H1 (cell line): ENCODE results near the gene AVL9. TPM values are rescaled to one million over a fixed set of nuclear protein-coding genes. Genes with fewer than 3 reads are reported as not detected.

Experiments used
- CTCF ChIA-PET: fragments of 300-600 bp; sonication (Branson Sonifier 250); formaldehyde crosslinking; loops from one replicate; lab custom pipeline; 2021; ENCODE audit not compliant: partially characterized antibody; lab: Charles Lee
- POLR2A ChIA-PET: fragments of 300-600 bp; sonication (Branson Sonifier 250); formaldehyde crosslinking; loops from one replicate; lab custom pipeline; 2021; ENCODE audit warnings: inconsistent platforms; ENCODE audit not compliant: partially characterized antibody; lab: Charles Lee
- DNase-seq, 2 experiments: peaks; one replicate each; pipeline versions ENCODE4 v3.0.0 to v3.0.0-alpha.2; 2010 to 2022; ENCODE audit warnings: low spot score in 2 of 2, low read depth in 1 of 2, mixed read lengths in 1 of 2
- FAIRE-seq: peaks from 2 replicates; lab custom pipeline; 2011; peaks lifted over from hg19 to GRCh38; lab: Jason Lieb, UNC
- H2AFZ ChIP-seq: 2 replicates; pipeline ENCODE4 v1.8.1; 2012; ENCODE audit warnings: low read length, inconsistent platforms
- H2AK5ac ChIP-seq: 2 replicates; pipeline ENCODE4 v1.6.1; 2013; ENCODE audit warnings: low read depth, low read length
- H2BK120ac ChIP-seq: replicated peaks from 2 replicates; pipeline ENCODE3; 2013; ENCODE audit warnings: low read depth, low read length, inconsistent platforms
- H2BK12ac ChIP-seq: 2 replicates; pipeline ENCODE4 v1.6.1; 2013; ENCODE audit warnings: low read depth, low read length
- H2BK15ac ChIP-seq: 2 replicates; pipeline ENCODE4 v1.6.1; 2013; ENCODE audit warnings: low read length
- H2BK20ac ChIP-seq: 2 replicates; pipeline ENCODE4 v1.6.1; 2013; ENCODE audit warnings: low read length
- H2BK5ac ChIP-seq: 2 replicates; pipeline ENCODE4 v1.6.1; 2013; ENCODE audit warnings: low read depth, low read length
- H3K14ac ChIP-seq: 2 replicates; pipeline ENCODE4 v1.6.1; 2013; ENCODE audit warnings: inconsistent platforms; ENCODE audit not compliant: insufficient read length
- H3K18ac ChIP-seq: 2 replicates; pipeline ENCODE4 v1.6.1; 2013; ENCODE audit warnings: low read length; ENCODE audit errors: extremely low read depth
- H3K23ac ChIP-seq: 2 replicates; pipeline ENCODE4 v1.6.1; 2013; ENCODE audit warnings: inconsistent platforms; ENCODE audit not compliant: insufficient read length
- H3K23me2 ChIP-seq: 2 replicates; pipeline ENCODE4 v1.6.1; 2013; ENCODE audit warnings: low read depth, low read length
- H3K27ac ChIP-seq: 2 replicates; pipeline ENCODE4 v1.6.1; 2011; ENCODE audit warnings: low read depth, low read length, inconsistent platforms
- H3K27me3 ChIP-seq, 4 experiments: replicated peaks in 1 of 4; 1 replicate in 1 of 4; 2 replicates in 3 of 4; pipeline versions ENCODE4 v1.6.1 to v1.8.1; 2011 to 2013; ENCODE audit warnings: low read length in 3 of 4, mild to moderate bottlenecking in 3 of 4, inconsistent platforms in 2 of 4, mixed read lengths in 2 of 4, moderate library complexity in 1 of 4; ENCODE audit not compliant: control insufficient read depth in 3 of 4, insufficient read depth in 3 of 4; ENCODE audit errors: extremely low read depth in 1 of 4
- H3K36me3 ChIP-seq, 4 experiments: 2 replicates each; pipeline versions ENCODE4 v1.6.1 to v1.8.1; 2011 to 2013; ENCODE audit warnings: mild to moderate bottlenecking in 4 of 4, low read length in 3 of 4, moderate library complexity in 2 of 4, control low read depth in 1 of 4, inconsistent platforms in 1 of 4; ENCODE audit not compliant: insufficient read depth in 4 of 4, control insufficient read depth in 2 of 4
- H3K4ac ChIP-seq: replicated peaks from 2 replicates; pipeline ENCODE3; 2013; ENCODE audit warnings: low read length, low read depth, mixed read lengths, inconsistent platforms; ENCODE audit not compliant: insufficient read length
- H3K4me1 ChIP-seq, 4 experiments: replicated peaks in 1 of 4; 1 replicate in 1 of 4; 2 replicates in 3 of 4; pipeline versions ENCODE4 v1.6.1 to v1.8.1; 2011 to 2013; ENCODE audit warnings: low read length in 3 of 4, inconsistent platforms in 2 of 4, mixed read lengths in 1 of 4; ENCODE audit not compliant: insufficient read depth in 4 of 4, control insufficient read depth in 3 of 4
- H3K4me2 ChIP-seq, 2 experiments: 2 replicates each; pipeline versions ENCODE4 v1.6.1 to v1.8.1; 2011 to 2013; ENCODE audit warnings: low read depth in 2 of 2, low read length in 2 of 2, control low read depth in 1 of 2, inconsistent platforms in 1 of 2, mild to moderate bottlenecking in 1 of 2; ENCODE audit not compliant: insufficient read depth in 1 of 2
- H3K4me3 ChIP-seq, 4 experiments: fragments of 200-600, 300-600 bp in 1 of 4; sonication (generic), shearing (Covaris generic), sonication (Bioruptor Twin) in 1 of 4; 2 replicates each; pipeline versions ENCODE4 v1.5.1 to v1.8.1; 2011 to 2016; ENCODE audit warnings: low read length in 4 of 4, low read depth in 3 of 4, control low read depth in 2 of 4, inconsistent platforms in 2 of 4, mild to moderate bottlenecking in 2 of 4, mixed read lengths in 1 of 4, moderate library complexity in 1 of 4; ENCODE audit not compliant: insufficient read depth in 2 of 4; ENCODE audit errors: extremely low read depth in 1 of 4
- H3K56ac ChIP-seq: replicated peaks from 2 replicates; pipeline ENCODE3; 2013; ENCODE audit warnings: low read depth, mild to moderate bottlenecking, mixed read lengths, low read length, inconsistent platforms; ENCODE audit not compliant: insufficient read length
- H3K79me1 ChIP-seq: 2 replicates; pipeline ENCODE4 v1.6.1; 2013; ENCODE audit warnings: low read depth, low read length, control low read depth
- H3K79me2 ChIP-seq, 2 experiments: 2 replicates each; pipeline versions ENCODE4 v1.6.1 to v1.8.1; 2012 to 2013; ENCODE audit warnings: low read length in 2 of 2, mild to moderate bottlenecking in 2 of 2, inconsistent platforms in 1 of 2; ENCODE audit not compliant: insufficient read depth in 2 of 2, control insufficient read depth in 1 of 2
- H3K9ac ChIP-seq, 4 experiments: replicated peaks in 1 of 4; 1 replicate in 1 of 4; 2 replicates in 3 of 4; pipeline versions ENCODE4 v1.6.1 to v1.8.1; 2011 to 2013; ENCODE audit warnings: low read depth in 3 of 4, low read length in 3 of 4, control low read depth in 2 of 4, mild to moderate bottlenecking in 2 of 4, moderate library complexity in 2 of 4, inconsistent platforms in 1 of 4; ENCODE audit errors: extremely low read depth in 1 of 4
- H3K9me3 ChIP-seq, 2 experiments: 2 replicates each; pipeline versions ENCODE4 v1.6.1 to v1.8.1; 2012 to 2013; ENCODE audit warnings: mild to moderate bottlenecking in 2 of 2, moderate library complexity in 2 of 2, control low read depth in 1 of 2, inconsistent platforms in 1 of 2, low read depth in 1 of 2, low read length in 1 of 2, mixed read lengths in 1 of 2; ENCODE audit not compliant: insufficient read depth in 2 of 2
- H4K20me1 ChIP-seq, 2 experiments: replicated peaks in 1 of 2; 2 replicates each; pipeline versions ENCODE3 to v1.8.1; 2011 to 2013; ENCODE audit warnings: inconsistent platforms in 2 of 2, low read length in 2 of 2, mild to moderate bottlenecking in 1 of 2; ENCODE audit not compliant: insufficient read depth in 2 of 2, control insufficient read depth in 1 of 2
- H4K5ac ChIP-seq: 2 replicates; pipeline ENCODE4 v1.6.1; 2013; ENCODE audit warnings: low read length, low read depth, mixed read lengths, inconsistent platforms; ENCODE audit not compliant: insufficient read length
- H4K8ac ChIP-seq: 2 replicates; pipeline ENCODE4 v1.8.0; 2013; ENCODE audit warnings: mild to moderate bottlenecking, moderate library complexity, low read length, inconsistent platforms; ENCODE audit not compliant: insufficient read depth; ENCODE audit errors: extremely low read depth
- H4K91ac ChIP-seq: replicated peaks from 2 replicates; pipeline ENCODE3; 2013; ENCODE audit warnings: low read length, mixed read lengths, inconsistent platforms; ENCODE audit not compliant: insufficient read length
- BRCA1 ChIP-seq: IDR thresholded peaks from 2 replicates; pipeline ENCODE4 v1.6.1; 2012; ENCODE audit warnings: low read depth, low read length, improper control_type of control experiment
- EZH2 ChIP-seq: fragments of 200-600 bp; sonication (generic); IDR thresholded peaks from 2 replicates; pipeline ENCODE4 v1.7.1; 2012; ENCODE audit warnings: low read depth, mild to moderate bottlenecking, moderate library complexity, low read length, inconsistent platforms; ENCODE audit not compliant: severe bottlenecking
- RFX5 ChIP-seq: IDR thresholded peaks from 2 replicates; pipeline ENCODE4 v1.6.1; 2011; ENCODE audit warnings: low read depth, low read length, improper control_type of control experiment, borderline replicate concordance
- SP1 ChIP-seq: IDR thresholded peaks from 2 replicates; pipeline ENCODE4 v1.6.1; 2011; ENCODE audit warnings: low read depth, low read length
- TAF7 ChIP-seq: optimal IDR thresholded peaks from 2 replicates; pipeline ENCODE3; 2011; ENCODE audit warnings: low read depth, mild to moderate bottlenecking, inconsistent platforms, low read length, moderate library complexity, borderline replicate concordance
- USF2 ChIP-seq: IDR thresholded peaks from 2 replicates; pipeline ENCODE4 v1.6.1; 2011; ENCODE audit warnings: low read length, improper control_type of control experiment
- YY1 ChIP-seq: IDR thresholded peaks from 2 replicates; pipeline ENCODE4 v1.6.1; 2011; ENCODE audit warnings: low read depth, mild to moderate bottlenecking, low read length
- WGBS, 2 experiments: shearing (Covaris generic) in 1 of 2; methylation state at CpG; one replicate each; pipeline versions ENCODE4 v1.1.6 to v1.1.7; 2013 to 2015; ENCODE audit warnings: low lambda C conversion rate in 2 of 2, mixed read lengths in 2 of 2, inconsistent platforms in 1 of 2, low coverage in 1 of 2, missing lambda C conversion rate in 1 of 2; ENCODE audit not compliant: insufficient replicate concordance in 2 of 2, insufficient coverage in 1 of 2, insufficient read length in 1 of 2; ENCODE audit errors: extremely low coverage in 1 of 2, missing lambda C conversion rate in 1 of 2; 5-methylcytosine and 5-hydroxymethylcytosine counted together
- polyA plus RNA-seq, 7 experiments: library from polyadenylated mRNA; depleted of rRNA in 3 of 7; stranded (reverse) in 5 of 7; unstranded in 2 of 7; fragments of >200 nt in 5 of 7; fragments of 200-250 nt in 2 of 7; gene quantifications; 1 replicate in 5 of 7; 2 replicates in 1 of 7; 4 replicates in 1 of 7; pipeline versions ENCODE4 v1.2.1 to v1.2.3, GENCODE V29; 2011 to 2013; ENCODE audit warnings: missing spikeins in 2 of 7, mixed read lengths in 2 of 7
- total RNA-seq: library from RNA; stranded (reverse); fragmentation: NEBNext Ultra II Directional; extraction: Animal tissue kit (Norgen Biotek cat#: 25700); gene quantifications from 2 replicates; pipeline ENCODE4 v1.2.1, GENCODE V29; 2021

The AVL9 gene
- total and polyA plus RNA-seq, 2 of the 8 experiments (the other 6 are each of a cell fraction or from before 2014, with no cell fraction given), result 15.5 to 42.1 TPM

DNA sequence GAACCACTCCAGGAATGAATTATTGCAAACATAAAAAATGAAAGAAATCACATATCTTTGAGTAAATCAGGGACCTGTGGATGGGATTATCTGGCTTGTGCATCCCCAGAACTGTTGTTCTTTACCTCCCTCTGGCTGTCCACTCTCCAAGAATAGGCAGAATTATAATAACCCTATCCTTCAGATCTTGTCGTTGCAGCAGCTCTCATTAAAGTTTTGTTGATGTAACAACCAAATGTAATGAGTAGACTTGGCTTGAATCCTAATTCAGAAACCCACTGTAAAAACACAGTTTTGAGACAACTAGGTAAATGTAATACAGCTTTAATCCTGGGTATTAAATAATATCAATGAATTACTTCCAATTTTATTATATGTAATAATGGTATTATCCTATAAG lies 21.3 kb upstream of the AVL9 start:
- Histone ChIP-seq H2BK15ac (no peak overlapping the region), H3K36me3 (no peaks in the 10 kb centered on the region), H3K9me3 (no peaks in the 10 kb centered on the region), H2BK5ac (no peak overlapping the region), H3K56ac (no peak overlapping the region), H2BK120ac (no peak overlapping the region), H3K4me1 (no peaks in the 10 kb centered on the region), H3K4me2 (no peak overlapping the region), H4K8ac (no peak overlapping the region), H2BK12ac (no peak overlapping the region), H4K91ac (no peak overlapping the region), H3K9ac (no peak overlapping the region), H3K27me3 (no peaks in the 10 kb centered on the region), H3K79me1 (no peaks in the 10 kb centered on the region), H3K14ac (no peak overlapping the region), H2BK20ac (no peak overlapping the region), H2AK5ac (no peak overlapping the region), H3K18ac (no peak overlapping the region), H2AFZ (no peak overlapping the region), H3K4ac (no peak overlapping the region), H3K23ac (no peak overlapping the region), H4K5ac (no peak overlapping the region), H3K4me3 (no peak overlapping the region), H4K20me1 (no peaks in the 10 kb centered on the region), H3K27ac (no peak overlapping the region), H3K79me2 (no peaks in the 10 kb centered on the region), H3K23me2 (no peaks in the 10 kb centered on the region)
- TF ChIP-seq YY1 (no peak), EZH2 (no peak), TAF7 (no peak), SP1 (no peak), USF2 (no peak), BRCA1 (no peak), RFX5 (no peak)
- FAIRE-seq, result no peak
- POLR2A ChIA-PET, result interaction anchor here (0.9 kb wide), 1 partner anchor 11 kb away, joined by 3 read pairs; no protein-coding TSS in a partner anchor
- no peak for DNase-seq
- 89% methylated on average over 1 of the region's 1 CpG; no CpG with 5 or more reads in 1 of the 2 experiments for WGBS, 2 experiments
- CTCF ChIA-PET, result interaction anchor here (0.6 to 1.7 kb wide), 4 partner anchors 13 to 839 kb away, joined by 3 to 4 read pairs (median 4); no protein-coding TSS in a partner anchor
